ENCODE results near the gene MLH1.

The MLH1 gene

DNA sequence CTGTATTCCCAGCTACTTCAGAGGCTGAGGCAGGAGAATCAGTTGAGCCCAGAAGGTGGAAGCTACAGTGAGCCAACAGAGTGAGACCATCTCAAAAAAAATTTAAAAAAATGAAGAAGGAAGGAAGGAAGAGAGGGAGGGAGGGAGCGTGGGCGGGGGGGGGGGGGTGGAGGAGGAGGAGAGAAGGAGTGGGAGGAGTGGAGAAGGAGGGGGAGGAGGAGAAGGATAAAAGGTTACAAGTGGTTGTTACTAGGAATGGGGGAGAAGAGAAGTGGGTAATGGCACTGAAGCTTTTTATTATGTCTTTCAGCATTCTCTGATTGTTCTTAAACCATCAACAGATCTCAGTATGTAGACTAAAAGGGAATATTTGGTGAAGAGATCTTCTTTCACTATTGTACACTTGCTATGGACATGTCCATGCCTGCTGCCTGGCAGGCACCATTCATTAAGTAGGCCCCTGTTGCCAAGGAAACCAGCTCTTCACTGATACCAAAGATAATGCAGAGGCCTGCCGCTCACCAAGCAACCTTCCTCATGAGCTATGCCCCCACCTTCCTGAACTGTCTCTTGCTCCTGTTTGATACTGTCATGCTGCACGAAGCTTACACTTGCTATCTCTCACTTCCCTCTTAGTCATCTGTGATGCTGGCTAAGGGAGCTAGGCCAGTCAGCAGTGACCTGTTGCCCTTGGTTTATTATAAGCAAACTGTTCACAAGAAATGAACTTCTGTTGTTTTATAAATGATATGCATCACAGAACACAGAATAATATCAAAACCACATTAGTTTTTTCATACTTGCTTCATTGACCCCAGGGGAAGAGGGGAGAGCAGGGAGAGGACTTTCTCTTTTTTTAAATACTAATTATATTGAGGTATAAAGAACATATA lies 23.5 kb upstream of the MLH1 start:
- no peak overlapping the region for H3K4me3 ChIP-seq
- peak overlapping the region in 5 of 21 experiments; percentile 8 to 52 (median 18) for H3K27ac ChIP-seq

DNA sequence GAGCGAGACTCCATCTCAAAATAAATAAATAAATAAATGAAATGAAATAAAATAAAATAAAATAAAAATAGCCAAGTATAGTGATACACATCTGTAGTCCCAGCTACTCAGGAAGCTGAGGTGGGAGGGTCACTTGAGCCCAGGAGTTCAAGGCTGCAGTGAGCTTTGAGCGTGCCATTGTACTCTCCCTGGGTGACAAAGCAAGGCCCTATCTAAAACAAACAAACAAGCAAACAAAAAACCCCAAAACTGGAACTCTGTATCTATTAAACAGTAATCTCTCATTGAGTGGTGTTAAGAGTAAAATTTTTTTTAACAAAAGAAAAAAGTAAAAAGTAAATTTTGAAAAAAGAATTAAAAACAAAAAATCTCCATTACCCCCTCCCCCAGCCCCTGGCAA lies 21.2 kb upstream of the MLH1 start:
- Histone ChIP-seq H3K4me3 (no peak overlapping the region), H3K27ac (no peak overlapping the region)

DNA sequence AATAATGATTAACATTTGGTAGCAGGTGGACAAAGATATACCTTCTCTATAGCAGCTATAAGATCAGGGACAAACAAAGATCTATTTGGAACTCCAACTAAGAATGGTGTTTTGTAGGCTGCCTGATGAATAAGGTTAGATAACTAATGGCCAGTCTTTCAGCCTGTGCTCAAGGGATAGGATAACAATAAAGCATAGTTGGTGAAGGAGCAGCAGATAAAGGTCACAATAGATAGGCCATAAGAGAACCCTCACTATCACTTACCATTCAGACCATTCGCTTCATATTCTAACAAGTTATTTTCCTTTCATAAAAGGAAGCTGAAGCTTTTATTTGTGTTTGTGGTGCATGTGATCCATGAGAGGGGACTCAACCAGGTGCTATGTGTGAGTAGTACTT lies 20.2 kb upstream of the MLH1 start:
- no peak overlapping the region for H3K4me3 ChIP-seq
- no peak overlapping the region for H3K27ac ChIP-seq

DNA sequence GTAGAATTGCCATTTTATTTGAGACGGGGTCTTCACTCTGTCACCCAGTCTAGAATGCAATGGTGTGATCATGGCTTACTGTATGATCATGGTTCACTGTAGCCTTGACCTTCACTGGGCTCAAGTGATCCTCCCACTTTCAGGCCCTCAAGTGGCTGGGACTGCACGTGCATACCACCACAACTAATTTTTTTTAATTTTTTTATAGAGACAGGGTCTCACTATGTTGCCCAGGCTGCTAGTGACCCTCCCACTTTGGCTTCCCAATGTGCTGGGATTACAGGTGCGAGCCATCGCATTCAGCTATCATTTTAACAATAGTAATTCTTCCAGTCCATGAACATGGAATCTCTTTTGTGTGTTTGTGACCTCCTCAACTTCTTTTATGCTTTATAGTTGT lies 12.3 kb upstream of the MLH1 start:
- no peak overlapping the region for H3K4me3 ChIP-seq
- H3K27ac ChIP-seq, result no peak overlapping the region

DNA sequence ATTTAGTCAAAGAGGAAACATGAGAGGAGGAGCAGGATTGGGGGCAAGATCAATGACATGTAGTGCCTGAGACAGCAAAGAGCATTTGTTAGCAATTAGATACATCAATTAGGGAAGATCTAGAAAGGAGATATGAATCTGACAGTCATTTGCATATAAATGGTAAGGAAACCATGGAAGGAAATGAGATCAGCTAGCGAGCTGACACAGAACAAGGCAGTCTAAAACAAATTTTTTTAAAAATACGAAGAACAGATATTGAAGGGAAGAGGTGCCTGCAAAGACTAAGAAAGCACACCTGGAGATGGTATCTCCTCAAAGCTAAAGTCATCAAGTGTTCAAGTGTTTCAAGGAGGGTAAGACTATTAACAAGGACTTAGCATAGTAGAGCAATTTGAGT lies 5.0 kb upstream of the MLH1 start:
- Histone ChIP-seq H3K4me3 (no peak overlapping the region), H3K27ac (no peak overlapping the region)

DNA sequence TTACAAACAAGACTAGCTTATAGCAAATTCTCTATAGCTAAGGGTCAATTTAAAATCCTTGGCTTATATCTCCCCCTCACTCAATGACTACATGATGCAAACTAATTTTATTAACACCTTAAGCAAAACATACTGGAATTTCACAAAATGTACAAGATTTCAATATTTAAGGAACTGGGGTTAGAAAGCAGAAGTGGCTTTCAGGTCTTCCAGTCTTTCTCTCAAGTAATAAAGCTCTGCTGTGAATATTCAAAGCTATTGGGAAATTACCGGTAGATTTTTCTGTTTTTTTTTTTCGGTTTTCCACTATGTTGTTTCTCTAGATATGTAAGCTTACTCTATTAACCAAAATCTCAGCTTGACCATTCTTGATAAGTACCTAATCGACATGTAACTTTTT lies 4.3 kb upstream of the MLH1 start:
- peak overlapping the region in 1 of 21 experiments; percentile 97 for H3K27ac ChIP-seq
- no peak overlapping the region for H3K4me3 ChIP-seq

DNA sequence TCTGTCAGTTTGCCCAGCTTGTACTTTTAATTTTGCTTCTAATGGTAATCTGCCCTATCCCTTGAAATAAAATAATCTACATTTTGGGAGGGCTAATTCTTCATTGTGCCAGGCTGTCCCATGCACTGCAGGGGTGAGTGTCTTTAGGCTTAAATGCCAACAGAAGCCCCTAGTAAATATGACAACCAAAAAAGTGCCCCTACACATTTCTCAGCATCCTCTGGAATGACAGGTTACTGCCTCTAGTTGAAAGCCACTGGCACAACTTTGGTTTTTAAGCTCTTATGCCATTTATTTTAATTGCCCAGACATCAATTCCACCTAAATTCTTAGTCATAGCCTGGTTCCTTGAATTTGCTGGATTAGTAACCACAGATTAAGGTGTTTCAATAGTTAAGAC lies 3.8 kb upstream of the MLH1 start:
- Histone ChIP-seq H3K4me3 (no peak overlapping the region), H3K27ac (peak overlapping the region in 1 of 21 experiments; percentile 97)

DNA sequence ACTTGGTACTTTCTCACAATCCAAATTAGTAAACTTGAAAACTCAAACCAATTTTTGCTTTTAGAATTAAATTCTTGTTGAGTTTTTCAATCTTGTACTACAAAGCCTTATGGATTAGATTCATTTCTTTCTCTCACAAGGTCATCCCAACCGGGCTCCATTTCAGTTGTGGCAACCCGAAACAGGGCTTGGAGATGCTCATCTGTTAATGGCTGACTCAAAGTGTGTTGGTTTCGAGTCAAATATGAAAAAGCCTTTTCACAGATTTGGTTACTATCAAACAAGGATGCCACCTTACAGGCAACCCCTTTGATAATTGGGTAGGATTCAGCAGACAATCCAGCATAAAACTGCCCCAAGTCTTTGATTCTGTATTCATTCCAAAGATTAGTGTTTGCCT lies 2.2 kb upstream of the MLH1 start:
- peak overlapping the region in 8 of 21 experiments; percentile 19 to 99 (median 98) for H3K27ac ChIP-seq
- H3K4me3 ChIP-seq, result peak overlapping the region in 5 of 7 experiments; percentile 48 to 75 (median 68)

DNA sequence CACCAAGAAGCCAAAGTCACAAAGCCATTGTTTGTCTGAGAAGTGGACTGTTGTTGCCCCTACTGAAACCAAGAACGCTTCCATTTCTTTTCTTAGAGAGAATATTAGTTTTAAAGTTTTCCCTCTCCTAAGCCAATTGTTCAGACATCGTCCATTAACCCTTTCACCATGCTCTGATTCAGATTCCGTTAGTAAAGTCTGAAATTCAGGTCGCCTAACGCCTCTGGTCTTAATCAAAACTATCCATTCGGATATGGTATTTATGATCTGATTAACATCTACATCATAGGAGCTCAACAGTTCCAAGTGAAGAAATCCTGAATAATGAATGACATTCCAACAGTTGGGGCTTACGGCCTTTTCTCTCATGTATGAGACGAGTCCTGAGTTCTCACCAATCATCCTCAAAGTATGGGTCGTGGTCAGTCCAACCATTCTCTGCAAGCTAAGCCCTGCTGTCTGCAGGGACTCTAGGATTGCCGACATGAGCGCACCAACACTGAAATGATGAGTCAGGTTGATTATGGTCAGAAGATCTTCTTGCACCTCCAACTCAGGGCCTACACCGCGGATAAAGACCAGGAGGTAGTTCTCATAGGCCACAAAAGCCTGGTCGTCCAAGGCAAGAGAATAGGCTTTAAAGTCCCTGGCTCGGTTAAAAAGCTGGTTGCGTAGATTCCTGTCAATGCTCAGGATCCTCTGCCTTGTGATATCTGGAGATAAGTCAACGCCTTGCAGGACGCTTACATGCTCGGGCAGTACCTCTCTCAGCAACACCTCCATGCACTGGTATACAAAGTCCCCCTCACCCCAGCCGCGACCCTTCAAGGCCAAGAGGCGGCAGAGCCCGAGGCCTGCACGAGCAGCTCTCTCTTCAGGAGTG lies 1.2 kb upstream of the MLH1 start:
- Histone ChIP-seq H3K27ac (peak overlapping the region; percentile 83 to 99 (median 97)), H3K4me3 (peak overlapping the region; percentile 48 to 90 (median 68))

DNA sequence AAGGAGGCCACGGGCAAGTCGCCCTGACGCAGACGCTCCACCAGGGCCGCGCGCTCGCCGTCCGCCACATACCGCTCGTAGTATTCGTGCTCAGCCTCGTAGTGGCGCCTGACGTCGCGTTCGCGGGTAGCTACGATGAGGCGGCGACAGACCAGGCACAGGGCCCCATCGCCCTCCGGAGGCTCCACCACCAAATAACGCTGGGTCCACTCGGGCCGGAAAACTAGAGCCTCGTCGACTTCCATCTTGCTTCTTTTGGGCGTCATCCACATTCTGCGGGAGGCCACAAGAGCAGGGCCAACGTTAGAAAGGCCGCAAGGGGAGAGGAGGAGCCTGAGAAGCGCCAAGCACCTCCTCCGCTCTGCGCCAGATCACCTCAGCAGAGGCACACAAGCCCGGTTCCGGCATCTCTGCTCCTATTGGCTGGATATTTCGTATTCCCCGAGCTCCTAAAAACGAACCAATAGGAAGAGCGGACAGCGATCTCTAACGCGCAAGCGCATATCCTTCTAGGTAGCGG lies 452 bp upstream of the MLH1 start, which contains the start of gene EPM2AIP1:
Gene EPM2AIP1 (minus strand): TSS at position 326 of the 520 bp plus-strand sequence. CDS start 54 bp downstream, at position 272.
- peak within 1 kb of the TSS; percentile 89 to 99 (median 97) for H3K27ac ChIP-seq
- H3K4me3 ChIP-seq, result peak within 1 kb of the TSS; percentile 56 to 90 (median 68)

DNA sequence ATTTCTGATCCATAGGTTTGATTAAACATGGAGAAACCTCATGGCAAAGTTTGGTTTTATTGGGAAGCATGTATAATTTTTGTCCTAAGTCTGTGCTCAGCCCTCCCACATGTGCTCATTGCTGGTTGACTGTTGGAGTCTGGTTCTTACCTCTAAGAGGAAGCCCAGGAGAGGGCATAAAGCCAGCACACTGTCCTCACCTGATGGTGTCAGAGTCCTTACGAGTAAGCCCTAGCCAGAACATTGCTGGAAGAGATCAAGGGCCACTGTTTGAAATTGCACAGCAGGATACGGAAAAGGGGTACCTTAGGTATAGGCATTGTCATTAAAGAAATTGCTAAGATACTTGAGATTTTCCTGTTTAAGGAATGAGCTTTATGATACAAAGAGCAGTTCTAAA lies 21.3 kb downstream of the MLH1 start:
- no peak overlapping the region for H3K4me3 ChIP-seq
- no peak overlapping the region for H3K27ac ChIP-seq

DNA sequence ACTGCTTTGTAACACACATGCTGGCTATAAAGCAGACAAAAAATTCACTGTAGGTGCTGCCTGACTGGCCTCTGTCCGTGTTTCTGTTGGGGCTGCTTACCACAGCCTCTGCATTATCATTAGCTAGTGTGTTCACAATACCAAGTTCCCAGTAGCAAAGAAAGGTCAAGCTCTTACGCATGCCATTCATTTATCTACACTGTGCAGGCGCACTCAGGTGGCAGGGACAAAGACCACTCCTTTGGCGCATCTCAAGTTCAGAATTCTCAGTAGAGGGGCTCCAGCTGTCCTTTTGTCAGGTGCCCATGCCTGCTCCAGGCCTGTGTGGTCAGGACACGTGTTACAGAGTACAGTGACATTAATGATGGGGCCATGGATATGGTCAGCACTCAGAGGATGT lies 22.3 kb downstream of the MLH1 start:
- no peak overlapping the region for H3K4me3 ChIP-seq
- H3K27ac ChIP-seq, result no peak overlapping the region

DNA sequence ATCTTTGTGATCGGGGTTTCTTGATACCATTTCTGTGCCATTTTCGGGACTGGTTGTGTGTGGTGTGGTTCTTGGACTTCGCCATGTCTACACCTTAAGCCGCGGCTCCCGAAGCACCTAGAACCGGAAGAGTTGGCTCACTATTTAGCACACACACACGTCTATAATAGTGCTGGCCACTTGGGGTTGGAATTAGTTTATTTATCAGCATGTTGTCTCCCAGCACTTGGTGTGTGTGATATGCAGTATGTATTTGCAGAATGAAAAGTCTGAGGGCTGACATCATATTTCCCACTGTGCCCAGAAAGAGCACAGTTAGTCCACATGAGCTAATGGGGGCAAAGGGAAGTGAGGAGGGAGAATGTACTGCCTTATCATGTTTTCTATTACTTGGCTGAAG lies 23.6 kb downstream of the MLH1 start:
- Histone ChIP-seq H3K4me3 (no peak overlapping the region), H3K27ac (no peak overlapping the region)

DNA sequence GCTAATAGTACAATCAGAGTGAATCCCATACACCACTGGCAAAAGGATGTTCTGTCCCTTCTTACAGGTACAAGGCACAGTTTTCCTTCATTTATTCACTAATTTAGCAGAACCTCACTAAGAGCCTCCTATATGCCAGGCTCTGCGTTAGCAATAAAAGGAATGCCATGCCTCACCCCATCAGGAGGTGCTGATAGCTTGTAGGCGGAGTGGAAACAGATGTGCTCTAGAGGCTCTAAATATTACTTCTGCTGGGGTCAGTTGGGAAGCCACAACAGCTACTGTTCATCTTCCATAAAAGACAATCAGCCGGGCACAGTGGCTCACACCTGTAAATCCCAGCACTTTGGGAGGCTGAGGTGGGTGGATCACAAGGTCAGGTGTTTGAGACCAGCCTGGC lies 24.4 kb downstream of the MLH1 start:
- Histone ChIP-seq H3K27ac (no peak overlapping the region), H3K4me3 (no peak overlapping the region)

DNA sequence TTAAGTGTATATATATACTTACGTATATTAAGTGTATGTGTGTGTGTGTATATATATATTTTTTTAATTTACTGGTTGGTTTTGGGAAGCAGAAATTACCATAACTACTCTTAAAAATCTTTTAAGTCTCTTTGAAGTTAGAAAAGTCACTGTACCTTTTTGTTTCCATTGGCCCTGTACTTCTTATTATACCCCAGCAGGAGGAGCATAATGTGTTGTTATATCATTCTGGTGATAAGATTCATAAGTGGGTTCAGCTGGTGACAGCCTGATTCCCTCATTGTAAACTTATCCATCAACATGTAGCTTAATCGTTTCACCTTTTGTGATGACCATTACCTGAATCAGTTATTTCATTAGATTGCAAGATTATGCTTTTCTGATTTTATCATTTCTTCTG lies 30.8 kb downstream of the MLH1 start:
- Histone ChIP-seq H3K4me3 (no peak overlapping the region), H3K27ac (no peak overlapping the region)

DNA sequence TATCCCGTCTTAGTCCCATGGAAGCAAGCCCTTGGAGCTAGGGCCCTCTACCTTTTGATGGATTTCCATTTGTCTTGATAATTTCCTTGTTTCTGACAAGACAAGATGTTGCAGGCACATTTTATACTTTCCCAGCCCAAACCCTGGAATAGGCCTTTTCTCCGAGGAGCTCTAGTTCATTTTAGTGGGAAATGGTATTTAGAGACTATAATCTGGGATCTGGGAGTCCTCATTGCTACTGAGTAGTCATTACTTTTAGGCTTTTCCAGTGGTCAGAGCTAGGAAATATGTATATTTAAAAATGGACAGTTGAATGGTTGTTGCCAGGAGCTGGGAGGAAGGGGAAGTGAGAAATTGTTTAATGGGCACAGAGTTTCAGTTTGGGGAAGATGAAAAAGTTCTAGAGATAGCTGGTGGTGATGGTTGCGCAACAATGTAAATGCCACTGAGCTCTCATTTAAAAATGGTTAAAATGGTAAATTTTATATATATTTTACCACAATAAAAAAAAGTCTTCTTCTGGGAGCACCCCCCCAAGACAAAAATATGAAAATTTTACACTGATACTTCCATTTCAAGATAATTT lies 31.6 kb downstream of the MLH1 start:
- H3K4me3 ChIP-seq, result no peak overlapping the region
- no peak overlapping the region for H3K27ac ChIP-seq

DNA sequence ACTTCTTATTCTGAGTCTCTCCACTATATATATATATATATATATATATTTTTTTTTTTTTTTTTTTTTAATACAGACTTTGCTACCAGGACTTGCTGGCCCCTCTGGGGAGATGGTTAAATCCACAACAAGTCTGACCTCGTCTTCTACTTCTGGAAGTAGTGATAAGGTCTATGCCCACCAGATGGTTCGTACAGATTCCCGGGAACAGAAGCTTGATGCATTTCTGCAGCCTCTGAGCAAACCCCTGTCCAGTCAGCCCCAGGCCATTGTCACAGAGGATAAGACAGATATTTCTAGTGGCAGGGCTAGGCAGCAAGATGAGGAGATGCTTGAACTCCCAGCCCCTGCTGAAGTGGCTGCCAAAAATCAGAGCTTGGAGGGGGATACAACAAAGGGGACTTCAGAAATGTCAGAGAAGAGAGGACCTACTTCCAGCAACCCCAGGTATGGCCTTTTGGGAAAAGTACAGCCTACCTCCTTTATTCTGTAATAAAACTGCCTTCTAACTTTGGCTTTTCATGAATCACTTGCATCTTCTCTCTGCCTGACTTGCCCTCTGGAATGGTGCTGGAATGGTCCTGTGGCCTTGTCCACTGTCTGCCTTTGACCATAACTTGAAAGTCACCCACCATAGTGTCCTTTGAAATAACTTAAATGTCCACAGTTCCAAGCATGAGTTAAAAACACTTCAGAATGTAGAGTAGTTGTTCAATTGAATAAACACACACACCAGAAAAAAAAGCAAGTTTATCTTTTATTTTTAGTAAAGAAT lies 32.4 kb downstream of the MLH1 start:
- H3K27ac ChIP-seq, result no peak overlapping the region
- no peak overlapping the region for H3K4me3 ChIP-seq

DNA sequence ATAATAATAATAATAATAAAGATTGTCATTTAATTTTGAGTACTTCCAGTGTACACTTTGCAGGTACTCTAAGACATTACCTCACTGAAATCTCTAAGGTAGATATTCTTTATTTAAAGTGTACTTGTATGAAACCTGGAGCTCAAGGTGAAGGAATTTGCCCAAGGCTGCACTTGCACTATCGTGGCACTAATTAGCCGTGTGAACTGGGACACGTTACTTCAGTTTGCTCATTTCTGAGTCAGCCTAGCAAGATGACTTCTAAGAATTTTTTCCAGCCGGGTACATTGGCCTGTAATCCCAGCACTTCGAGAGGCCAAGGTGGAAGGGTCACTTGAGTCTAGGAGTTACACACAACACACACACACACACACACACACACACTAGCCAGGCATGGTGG lies 33.5 kb downstream of the MLH1 start:
- H3K4me3 ChIP-seq, result no peak overlapping the region
- no peak overlapping the region for H3K27ac ChIP-seq

DNA sequence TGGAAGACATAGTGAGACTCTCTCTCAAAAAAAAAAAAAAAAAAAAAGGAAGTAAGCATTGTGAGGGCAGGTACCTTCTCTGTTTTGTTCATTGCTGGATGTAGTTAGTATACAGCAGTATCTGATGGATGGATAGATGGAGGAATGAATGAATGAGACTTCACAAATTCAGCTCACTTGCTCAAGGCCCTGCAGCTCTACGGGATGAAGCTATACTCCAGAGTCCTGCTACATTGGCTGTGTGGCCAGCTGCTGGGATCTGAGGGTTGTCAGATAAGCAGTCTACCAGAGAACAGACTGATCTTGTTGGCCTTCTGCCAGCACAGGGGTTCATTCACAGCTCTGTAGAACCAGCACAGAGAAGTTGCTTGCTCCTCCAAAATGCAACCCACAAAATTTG lies 35.0 kb downstream of the MLH1 start:
- no peak overlapping the region for H3K27ac ChIP-seq
- no peak overlapping the region for H3K4me3 ChIP-seq
